GM21515 (cell line): ENCODE results near the gene BCAS1.

Experiments used
- ATAC-seq: cut with Tn5 transposase; IDR thresholded peaks from one replicate; pipeline ENCODE4 v1.9.1; 2021; ENCODE audit not compliant: unreplicated experiment

BCAS1 gene

DNA sequence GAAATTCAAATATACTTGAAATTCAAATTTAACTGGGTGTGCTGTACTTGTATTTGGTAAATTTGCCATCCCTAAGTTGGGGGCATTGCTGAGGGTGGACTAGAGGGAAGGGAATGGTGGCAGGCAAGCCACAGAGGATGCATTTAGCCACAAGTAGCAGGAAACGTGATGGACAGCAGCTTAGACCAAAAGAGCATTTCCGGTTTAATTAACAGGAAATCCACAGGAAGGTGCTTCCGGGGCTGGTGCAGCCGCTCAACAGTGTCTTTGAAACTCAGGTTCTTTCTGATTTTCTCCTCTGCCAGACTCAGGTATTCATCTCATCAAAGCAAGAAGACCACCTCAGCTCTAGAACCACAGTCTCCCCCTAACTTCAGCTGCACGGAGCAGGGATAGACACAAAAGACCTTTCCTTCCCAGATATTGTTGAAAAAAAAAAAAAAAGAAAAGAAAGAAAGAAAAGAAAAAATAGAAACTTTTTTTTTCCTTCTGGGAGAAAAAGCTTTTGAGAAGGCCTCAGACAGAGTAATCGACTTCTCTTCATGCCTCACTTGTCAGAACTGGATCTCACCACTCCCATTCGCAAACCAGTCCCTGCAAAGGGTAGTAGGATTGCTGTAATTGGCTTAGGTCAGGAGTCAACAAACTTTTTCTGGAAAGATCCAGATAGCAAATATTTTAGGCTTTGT is 8.0 kb upstream of the BCAS1 start:
- ATAC-seq: peak; percentile 51

DNA sequence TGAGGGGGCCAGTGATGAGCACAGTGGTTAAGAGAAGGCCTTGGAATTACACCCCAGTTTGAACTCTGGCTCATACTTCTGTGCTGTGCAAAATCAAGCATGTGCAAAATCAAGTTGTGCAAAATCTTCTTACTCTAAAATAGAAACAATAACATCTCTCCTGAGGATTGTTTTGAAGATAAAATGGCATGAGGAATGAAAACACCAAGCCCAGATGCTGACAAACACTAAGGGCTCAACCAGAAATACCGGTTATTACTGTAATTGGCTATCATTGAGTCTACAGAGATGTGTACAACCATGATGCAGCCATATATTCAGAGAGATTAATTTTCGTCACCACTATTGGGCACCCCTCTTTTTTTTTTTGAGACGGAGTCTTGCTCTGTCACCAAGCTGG is 5.9 kb upstream of the BCAS1 start:
- ATAC-seq: no peak

DNA sequence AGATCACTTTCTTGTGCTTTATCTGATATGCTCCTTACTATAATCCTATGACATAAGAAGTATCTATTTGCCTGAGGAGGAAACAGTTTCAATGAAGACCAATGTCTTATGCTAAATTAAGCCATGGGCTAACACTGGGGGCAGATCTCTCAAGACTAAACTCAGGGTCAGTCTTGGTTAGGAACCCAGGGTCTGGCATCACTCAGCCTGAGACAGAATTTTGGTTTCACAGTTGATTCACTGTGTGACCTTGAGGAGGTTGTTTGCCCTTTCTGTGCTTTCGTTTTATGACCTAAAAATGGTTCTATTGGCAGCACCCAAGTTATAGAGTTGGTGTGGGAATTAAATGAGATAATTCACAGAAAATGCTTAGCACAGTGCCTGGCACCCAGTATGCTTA is 4.9 kb upstream of the BCAS1 start:
- ATAC-seq: no peak

DNA sequence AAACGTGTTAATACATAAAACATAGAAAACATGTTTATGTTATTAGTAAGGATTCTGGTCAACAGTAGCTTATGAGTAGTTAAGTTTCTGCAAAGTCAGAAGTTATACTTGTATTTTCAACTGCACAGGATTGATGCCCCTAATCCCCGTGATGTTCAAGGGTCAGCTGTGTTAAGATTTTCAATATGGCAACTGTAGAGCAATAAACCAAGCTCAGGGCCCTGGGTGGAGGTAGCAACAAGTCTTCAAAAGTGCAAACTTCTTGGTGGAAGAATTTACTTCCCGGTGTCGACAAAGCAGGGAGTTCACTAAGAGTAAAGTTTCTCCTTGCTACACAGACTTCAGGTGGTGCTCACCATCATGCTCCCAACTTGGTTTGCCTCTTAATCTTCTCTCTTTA is 4.1 kb upstream of the BCAS1 start:
- ATAC-seq: no peak

DNA sequence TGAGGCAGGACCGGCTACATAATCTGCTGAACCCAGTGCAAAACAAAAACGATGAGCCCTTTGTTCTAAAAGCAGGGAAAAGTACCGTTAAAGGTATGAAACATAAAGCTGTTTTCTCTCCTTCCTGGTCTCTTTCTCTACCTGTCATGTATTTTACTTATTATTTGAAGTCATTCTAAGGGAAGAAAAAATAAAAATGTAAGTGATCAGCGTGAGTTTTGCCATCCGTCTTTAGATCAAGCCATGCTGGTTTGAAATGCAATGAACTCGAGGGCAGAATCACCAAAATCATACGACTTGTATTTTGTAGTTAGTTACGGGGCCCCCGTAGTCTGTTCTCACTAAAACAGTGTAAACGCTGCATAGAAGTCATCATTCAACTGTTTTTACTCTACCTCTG is 2.9 kb upstream of the BCAS1 start:
- ATAC-seq: no peak

DNA sequence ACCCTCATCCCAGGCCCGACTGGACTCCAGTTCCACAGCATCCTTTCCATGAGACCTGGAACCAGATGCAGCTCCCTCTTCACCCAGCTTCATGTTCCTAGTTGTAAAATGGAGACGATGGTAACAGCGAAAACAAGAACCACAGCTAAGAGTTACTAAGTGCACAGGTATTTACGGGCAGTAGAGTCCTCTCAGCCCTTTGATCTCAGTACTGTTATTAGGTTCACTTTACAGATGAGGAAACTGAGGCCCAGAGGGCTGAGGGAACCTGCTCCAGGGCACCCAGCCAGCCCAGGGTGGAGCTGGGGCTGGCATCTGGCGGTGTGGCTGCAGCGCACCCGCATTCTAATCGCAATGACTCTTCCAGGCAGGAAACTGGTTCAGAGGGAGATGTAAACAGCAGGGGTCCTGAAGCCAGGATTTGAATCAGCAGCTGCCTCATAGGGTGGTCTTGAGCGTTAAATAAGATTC is 858 bp downstream of the BCAS1 start:
- no peak for ATAC-seq

DNA sequence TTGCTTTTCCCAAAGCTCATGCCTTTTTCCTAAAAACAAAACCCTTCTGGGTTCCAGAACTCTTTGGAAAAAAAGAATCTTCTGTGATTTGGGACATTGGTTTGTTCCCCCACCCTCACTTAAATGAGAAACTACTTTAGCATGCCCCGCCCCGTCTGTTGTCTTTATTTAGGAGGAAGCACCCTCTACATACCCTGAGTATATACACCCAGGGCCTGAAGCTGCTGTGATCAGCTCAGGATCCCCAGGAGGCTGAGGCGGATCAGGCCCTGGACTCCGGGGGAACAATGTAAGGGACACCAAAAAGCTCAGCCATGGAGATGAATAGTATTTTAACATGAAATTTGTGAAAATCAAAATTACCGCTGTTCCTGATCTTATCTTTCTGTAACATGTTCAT is 1.4 kb downstream of the BCAS1 start:
- ATAC-seq: no peak

DNA sequence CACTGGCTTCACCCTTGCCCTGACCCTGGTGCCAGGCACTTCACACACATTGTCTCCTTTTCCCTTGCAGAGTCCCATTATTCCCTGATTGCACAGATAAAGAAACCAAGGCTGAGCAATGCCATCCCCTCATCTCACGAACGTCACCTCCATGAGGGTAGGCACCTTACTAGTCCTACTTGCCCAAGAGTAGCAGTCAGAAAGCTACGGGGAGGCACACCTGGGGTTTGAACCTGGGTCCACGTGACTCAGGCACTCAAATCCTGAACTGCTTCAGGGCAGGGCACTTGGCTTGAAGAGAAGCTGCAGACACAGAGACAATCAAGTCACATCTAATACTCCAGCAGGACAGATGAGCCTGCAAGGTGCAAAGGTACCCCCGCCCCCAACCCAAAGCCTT is 1.9 kb downstream of the BCAS1 start:
- ATAC-seq: no peak

DNA sequence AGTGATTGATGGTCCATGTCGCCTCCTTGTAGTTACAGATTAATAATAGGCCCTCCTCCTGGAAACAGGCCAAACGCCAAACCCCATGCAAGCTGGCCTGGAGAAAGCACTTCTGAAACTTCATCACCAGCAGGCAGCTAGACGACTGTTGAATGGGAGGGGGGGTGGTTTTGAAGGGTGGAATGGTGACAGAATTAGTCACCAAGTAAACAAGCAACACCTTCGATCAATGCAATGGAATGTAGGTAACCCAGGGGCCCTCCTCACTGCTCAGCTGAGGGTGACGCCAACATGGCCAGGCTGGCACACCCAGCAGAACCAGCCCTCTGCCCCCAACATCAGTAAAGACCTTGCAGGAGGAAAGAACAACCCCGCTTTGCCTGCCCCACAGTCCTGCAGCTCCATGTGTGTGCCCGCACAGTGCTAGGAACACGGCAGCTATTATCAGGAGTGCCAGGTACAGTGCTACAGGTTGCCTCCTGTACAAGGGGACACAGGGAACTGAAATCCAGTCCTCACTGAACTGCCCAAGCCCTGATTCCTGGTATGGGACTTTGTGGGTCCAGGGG is 2.7 kb downstream of the BCAS1 start:
- peak; percentile 44 for ATAC-seq

DNA sequence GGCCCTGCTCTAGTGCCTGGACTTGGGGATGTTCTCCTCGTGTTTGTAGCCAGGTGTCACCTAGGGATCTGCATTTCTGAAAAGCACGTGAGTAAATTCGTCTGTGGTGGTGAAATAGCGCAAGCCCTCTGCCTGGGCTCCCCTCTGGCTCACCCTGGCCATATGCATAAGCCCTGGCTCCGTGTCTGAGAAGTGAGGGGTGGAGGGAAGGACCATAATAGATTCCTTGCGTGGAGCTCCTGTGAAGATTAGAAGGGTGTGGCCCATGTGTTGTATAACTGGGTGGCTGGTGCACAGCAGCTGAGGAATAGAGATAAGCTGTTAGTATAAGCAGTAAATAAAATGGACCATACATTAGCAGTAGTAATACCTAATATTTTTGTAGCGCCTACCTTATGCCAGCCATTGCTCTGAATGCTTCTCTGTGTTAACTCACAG is 4.8 kb downstream of the BCAS1 start:
- no peak for ATAC-seq

DNA sequence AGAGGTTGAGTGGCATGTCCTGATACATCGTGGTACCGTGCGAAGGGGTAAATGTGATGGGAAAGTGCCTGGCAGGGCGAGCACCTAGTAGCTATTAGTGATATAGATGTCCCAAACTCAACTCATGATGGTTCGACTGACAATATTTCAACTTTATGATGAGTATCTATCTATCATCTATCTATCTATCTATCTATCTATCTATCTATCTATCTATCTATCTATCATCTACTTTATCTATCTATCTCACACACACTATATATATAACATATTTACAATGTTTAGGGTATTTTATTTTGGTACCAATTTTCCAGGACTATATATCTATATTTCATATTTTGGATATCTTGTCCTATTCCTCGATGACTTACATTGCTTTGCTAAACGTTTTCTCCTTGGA is 5.5 kb downstream of the BCAS1 start:
- ATAC-seq: no peak

DNA sequence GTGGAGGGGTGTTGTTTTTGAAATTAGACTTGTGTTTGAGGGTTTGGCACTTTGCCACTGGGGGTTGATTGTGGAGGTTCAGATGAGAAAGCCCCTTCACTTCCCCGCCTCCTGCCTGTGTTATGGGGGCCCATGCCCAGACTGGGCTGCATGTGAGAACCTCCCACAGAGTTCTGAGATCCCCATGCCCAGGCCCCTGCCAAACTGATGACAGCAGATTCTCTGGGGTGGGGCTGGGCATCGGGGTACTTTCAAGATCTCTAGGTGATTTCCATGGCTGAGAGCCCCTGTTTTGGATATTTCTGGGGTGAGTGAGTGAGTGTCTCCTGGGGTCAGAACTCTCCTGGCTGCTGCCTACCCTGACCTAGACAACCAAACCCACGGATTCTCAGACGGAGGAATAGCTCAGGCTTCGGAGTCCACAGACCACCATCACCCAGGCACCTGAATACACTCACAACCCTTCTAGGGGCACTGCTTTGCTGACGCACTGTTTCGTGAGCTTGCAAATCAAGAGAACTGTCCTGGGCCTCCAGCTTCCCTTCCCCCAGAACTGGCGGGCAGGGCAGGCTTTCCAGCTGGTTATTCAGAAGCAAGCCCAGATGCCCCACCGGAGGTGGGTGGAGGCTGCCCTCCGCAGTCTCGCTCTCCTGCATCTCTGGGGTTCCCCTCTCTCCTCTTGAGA is 6.3 kb downstream of the BCAS1 start:
- ATAC-seq: no peak

DNA sequence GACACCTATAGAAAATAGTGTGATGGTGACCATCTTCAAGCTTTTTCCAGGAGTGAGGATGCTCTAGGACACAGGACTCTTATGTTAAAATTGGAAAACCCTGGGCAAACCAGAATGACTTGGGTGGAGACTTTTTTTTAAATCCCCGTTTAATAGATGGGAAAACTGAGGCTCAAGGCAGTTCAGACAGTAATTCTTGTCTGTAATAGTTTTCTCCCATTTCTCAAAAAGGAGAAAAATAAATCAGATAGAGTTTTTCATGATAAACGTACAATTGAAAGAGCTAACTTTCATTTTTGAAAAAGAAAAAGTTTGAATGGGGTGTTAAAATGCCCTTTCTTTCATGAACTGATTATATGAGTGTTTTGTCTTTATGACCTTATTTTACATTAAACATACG is 6.8 kb downstream of the BCAS1 start:
- no peak for ATAC-seq

DNA sequence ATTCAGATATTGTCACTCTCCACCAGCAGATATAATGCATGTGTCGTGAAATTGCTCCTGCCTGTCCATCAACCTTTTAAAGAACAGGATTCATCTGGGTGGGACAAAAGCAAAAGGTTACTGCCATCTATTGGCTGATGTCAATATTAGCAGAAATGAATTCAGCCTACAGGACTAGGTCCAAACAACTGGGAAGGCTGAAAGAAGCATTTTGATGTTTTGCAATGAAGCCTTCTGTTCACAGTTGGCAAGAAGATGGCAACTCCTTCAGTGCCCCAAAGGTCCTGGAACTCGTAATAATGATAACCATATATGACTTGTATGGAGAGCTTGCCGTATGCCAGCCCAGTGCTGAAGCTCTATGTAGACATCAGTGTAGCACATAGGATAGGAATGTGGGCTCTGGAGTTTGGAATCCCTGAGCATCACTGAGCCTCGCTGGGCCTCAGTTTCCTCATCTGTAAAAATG is 7.5 kb downstream of the BCAS1 start:
- ATAC-seq: peak; percentile 45

DNA sequence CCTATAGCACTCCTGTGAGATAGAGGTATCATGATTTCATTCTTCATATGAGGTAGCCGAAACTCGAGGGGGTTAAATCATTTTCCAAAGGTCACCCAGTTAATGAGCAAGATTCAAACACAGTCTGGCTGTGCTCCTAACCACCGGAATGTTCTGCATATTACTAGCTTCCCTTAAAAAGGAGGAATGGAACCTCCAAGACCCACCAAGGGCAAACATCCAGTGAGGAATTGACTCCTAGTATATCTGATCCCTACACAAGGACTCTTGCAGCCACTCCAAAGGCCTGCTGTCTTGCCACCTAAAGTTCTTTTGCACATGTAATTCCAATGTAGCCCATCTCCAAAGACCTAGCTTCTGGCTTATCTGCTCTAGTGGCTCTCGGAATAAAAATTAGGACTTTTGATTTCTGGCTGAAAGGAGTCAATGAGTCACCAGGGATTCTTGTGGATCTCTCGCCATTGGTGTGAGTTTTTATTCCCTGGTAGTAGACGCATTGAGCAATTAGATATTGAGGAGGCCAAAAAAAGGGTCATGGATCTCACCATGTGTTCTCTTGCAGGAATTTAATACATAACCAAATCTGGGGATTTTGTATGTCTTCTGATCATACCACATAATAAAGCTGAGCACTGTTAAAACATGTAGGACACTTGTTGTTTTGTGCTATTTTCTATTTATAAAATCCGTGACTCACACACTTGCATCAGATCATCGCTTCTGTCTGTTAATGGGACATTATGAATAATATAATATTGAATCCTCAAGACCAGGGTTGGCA is 9.1 kb downstream of the BCAS1 start:
- no peak for ATAC-seq

DNA sequence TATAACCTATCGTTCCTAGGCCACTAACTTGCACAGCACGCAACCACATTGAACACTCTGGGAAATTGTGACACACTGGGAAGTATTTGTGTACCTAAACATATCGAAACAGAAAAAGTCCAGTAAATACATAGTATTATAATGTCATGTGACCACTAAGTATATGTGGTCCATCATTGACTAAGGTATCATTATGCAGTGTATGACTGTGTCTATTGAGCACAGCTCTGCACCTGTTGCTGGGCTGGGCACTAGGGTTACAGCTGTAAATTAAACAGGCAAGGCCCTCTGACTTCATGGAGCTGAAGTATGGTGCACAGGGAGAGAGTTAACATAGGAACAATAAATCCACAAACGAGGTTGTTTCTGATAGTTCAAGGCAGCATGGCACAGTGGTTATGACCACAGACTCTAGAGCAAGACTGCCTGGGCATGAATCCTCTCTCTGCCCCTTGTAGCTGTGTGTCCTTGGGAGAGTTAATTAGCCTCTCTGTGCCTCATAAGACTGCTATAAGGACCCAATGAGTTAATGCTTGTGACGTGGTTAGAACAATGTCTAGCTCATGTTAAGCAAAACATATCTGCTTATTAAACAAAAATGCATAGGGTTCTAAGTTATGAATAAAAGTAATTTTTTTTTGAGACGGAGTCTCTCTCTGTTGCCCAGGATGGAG is 10.6 kb downstream of the BCAS1 start:
- no peak for ATAC-seq

DNA sequence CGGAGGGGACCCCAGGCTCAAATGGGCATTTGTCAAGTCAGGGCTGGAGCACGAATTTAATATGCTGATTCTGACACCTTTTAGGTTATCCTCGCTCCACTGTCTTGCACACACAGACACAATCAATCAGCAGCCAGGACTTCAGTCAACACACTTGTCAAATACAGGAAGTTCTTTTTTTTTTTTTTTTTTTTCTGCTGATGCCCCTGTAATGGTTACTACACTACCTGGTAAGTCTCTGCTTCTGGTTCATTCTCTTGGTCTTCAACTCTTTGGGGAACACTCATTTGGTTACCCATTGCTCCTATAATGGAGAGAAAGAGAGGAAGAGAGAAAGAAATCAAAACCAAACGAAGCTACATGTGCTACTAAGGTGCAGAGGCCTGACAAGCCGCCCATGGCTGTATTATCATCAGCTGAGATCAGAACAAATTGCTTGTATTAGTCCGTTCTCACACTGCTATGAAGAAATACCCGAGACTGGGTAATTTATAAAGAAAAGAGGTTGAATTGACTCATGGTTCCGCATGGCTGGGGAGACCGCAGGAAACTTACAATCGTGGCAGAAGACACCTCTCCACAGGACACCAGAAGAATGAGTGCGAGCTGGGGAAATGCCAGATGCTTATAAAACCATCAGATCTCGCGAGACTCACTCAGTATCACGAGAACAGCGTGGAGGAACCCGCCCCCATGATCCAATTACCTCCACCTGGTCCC is 11.8 kb downstream of the BCAS1 start:
- peak; percentile 46 for ATAC-seq

DNA sequence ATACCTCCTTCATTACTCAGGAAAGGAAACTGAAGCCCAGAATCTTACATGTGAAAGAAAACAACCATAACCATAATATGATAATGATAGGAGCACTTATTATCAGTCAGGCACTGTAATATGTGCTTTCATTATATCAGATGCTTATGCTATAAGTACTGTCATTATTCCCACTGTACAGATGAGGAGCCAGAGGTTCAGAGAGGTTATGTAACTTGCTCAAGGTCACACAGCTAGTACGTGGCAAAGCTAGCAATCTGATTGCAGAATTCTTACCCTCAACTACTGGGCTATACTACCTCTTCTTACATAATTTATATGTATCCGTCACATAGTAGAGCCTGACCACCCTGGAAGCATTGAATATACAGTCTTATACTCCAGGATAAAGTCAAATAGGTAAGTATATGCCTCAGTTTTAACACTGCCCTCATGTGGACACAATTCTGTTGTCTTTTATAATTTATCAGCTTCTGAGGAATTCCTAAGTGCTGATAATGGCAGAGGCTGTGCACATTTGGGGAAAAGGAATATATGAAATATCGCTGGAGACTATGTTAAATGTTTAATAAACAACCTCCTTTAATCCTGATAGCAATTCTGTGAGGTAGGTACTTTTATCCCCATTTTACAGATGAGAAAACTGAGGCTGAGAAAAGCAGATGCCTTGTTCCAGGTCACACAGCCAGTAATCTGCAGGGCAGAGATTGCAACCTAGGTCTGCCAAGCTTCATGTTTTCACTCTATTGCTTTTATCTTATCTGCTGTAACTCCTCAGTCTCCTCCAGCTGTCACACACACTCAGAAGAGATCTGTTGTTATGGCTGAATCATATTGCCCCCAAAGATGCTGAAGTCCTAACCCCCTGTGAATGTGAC is 13.4 kb downstream of the BCAS1 start:
- no peak for ATAC-seq

DNA sequence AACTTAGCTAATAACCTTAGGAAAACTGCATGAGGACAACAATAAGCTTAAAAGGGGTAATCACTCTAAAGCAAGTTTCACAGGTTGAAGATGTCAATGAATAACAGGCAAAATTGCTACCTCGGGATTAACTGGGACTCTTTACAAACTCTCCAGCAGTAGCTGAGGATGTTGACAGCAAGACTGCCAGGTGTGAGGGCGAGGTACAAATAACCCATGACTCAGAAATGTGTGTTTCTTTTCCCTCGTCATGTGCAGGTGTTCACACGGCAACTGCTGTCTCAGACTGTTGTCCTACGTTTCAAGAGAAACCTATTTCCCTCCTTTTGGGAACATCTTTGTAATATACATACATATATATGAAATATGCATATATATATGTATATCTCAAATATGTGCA is 15.9 kb downstream of the BCAS1 start:
- ATAC-seq: no peak
